WTC11 (cell line): ENCODE results near the gene PCDHA1. TPM values are rescaled to one million over a fixed set of nuclear protein-coding genes. Genes with fewer than 3 reads are reported as not detected.
A peak's percentile ranks its signal among the peaks of the same experiment; 100 is the strongest.

Source experiments
- ATAC-seq: fragments of 200-7000 bp; cut with Tn5 transposase; 2 replicates; pipeline ENCODE4 v1.10.0; 2021; ENCODE audit warnings: mild to moderate bottlenecking, moderate library complexity
- Bru-seq: library from RNA; stranded (reverse); fragments of 400-500 nt; gene quantifications from one replicate; lab custom pipeline; 2021; lab: Mats Ljungman, UMichigan
- CTCF ChIA-PET: fragments of 300-600 bp; sonication (Branson Sonifier 250); formaldehyde crosslinking; loops from one replicate; lab custom pipeline; 2021; ENCODE audit warnings: antibody characterized with exemption; lab: Charles Lee
- POLR2A ChIA-PET: fragments of 350-600 bp; sonication (Branson Sonifier 250); formaldehyde crosslinking; loops from one replicate; lab custom pipeline; 2021; ENCODE audit warnings: antibody characterized with exemption; lab: Charles Lee
- DNase-seq: peaks from one replicate; pipeline ENCODE4 v3.0.0; 2021; ENCODE audit warnings: low spot score
- H3K27ac Mint-ChIP-seq: 2 replicates; pipeline ENCODE4 v1.8.0; 2021; ENCODE audit warnings: mixed read lengths
- H3K27me3 Mint-ChIP-seq: 2 replicates; pipeline ENCODE4 v1.8.0; 2021; ENCODE audit warnings: low read depth, mild to moderate bottlenecking, moderate library complexity, mixed read lengths
- H3K36me3 Mint-ChIP-seq: 2 replicates; pipeline ENCODE4 v1.8.0; 2021; ENCODE audit warnings: mixed read lengths
- H3K4me1 Mint-ChIP-seq: 2 replicates; pipeline ENCODE4 v1.8.0; 2022; ENCODE audit warnings: mixed read lengths
- H3K4me3 Mint-ChIP-seq: 2 replicates; pipeline ENCODE4 v1.8.0; 2021; ENCODE audit warnings: mild to moderate bottlenecking, moderate library complexity, mixed read lengths
- H3K9me3 Mint-ChIP-seq: 2 replicates; pipeline ENCODE4 v1.8.0; 2021; ENCODE audit warnings: mixed read lengths
- CREB1 ChIP-seq: sonication (generic); formaldehyde crosslinking; IDR thresholded peaks from 2 replicates; pipeline ENCODE4 v1.8.0; 2023; ENCODE audit warnings: mild to moderate bottlenecking, missing genetic modification reagents
- CTCF ChIP-seq: fragments of 200-600 bp; IDR thresholded peaks from 2 replicates; pipeline ENCODE4 v1.8.0; 2022; ENCODE audit warnings: antibody characterized with exemption
- E2F1 ChIP-seq: sonication (generic); formaldehyde crosslinking; IDR thresholded peaks from 2 replicates; pipeline ENCODE4 v1.8.0; 2022; ENCODE audit warnings: mild to moderate bottlenecking, missing genetic modification reagents
- MYBL2 ChIP-seq: sonication (generic); formaldehyde crosslinking; IDR thresholded peaks from 2 replicates; pipeline ENCODE4 v1.8.1; 2023; ENCODE audit warnings: mild to moderate bottlenecking, moderate library complexity, missing genetic modification reagents
- SMAD4 ChIP-seq: sonication (generic); formaldehyde crosslinking; IDR thresholded peaks from 2 replicates; pipeline ENCODE4 v1.8.0; 2022; ENCODE audit warnings: mild to moderate bottlenecking, missing genetic modification reagents
- ZBTB21 ChIP-seq: sonication (generic); formaldehyde crosslinking; IDR thresholded peaks from 2 replicates; pipeline ENCODE4 v1.8.1; 2023; ENCODE audit warnings: mild to moderate bottlenecking, missing genetic modification reagents, borderline replicate concordance
- ZNF219 ChIP-seq: sonication (generic); formaldehyde crosslinking; IDR thresholded peaks from 2 replicates; pipeline ENCODE4 v1.8.0; 2023; ENCODE audit warnings: missing genetic modification reagents, mild to moderate bottlenecking, borderline replicate concordance
- ZNF423 ChIP-seq: fragments of 250-450 bp; sonication (Bioruptor Pico); IDR thresholded peaks from 2 replicates; pipeline ENCODE4 v2.1.2; 2022; ENCODE audit warnings: mild to moderate bottlenecking, moderate library complexity
- long read RNA-seq, 3 experiments: library from RNA in 1 of 3; library from capped mRNA in 1 of 3; library from polyadenylated mRNA in 1 of 3; unstranded in 2 of 3; stranded (forward) in 1 of 3; transcript quantifications; one replicate each; pipeline ENCODE4 v2.0.0, GENCODE V29; 2021
- total RNA-seq: library from RNA; stranded (reverse); gene quantifications from 3 replicates; pipeline ENCODE4 v1.2.3, GENCODE V29; 2021
- TF ChIP-seq, protein P1 (sequence below): sonication (generic); formaldehyde crosslinking; IDR thresholded peaks from 2 replicates; pipeline ENCODE4 v1.8.1; 2023; ENCODE audit warnings: mild to moderate bottlenecking, missing genetic modification reagents, borderline replicate concordance
- TF ChIP-seq, protein P2 (sequence below): sonication (generic); formaldehyde crosslinking; IDR thresholded peaks from 2 replicates; pipeline ENCODE4 v1.8.1; 2023; ENCODE audit warnings: mild to moderate bottlenecking, missing genetic modification reagents, moderate library complexity
- TF ChIP-seq, protein P3 (sequence below): sonication (generic); formaldehyde crosslinking; IDR thresholded peaks from 2 replicates; pipeline ENCODE4 v1.8.1; 2022; ENCODE audit warnings: low read depth, missing genetic modification reagents, borderline replicate concordance

The PCDHA1 gene
- total RNA-seq (2.2 to 2.7 TPM (median 2.4 TPM) in 3 replicates), Bru-seq, nascent RNA (percentile 36 among the genes with signal in this experiment)
- long read RNA-seq, experiment 1, transcript PCDHA1-201 (1 exons, 2,726 nt), result major isoform, 8 of 8 reads
- long read RNA-seq, experiment 1, partial matches to known transcripts, result 0 of 8 reads
- long read RNA-seq, experiment 1, other reads (novel, unspliced or antisense), result 0 of 8 reads
- long read RNA-seq, experiment 2, partial matches to known transcripts, result 0 of 6 reads
- long read RNA-seq, experiment 2, other reads (novel, unspliced or antisense), result 2 of 6 reads
- long read RNA-seq, experiment 3, result 0 reads

GRCh38 chr5:140785905-140786686 is at the start of gene PCDHA1:
PCDHA1 (plus strand) TSS chr5:140786140.
- peak; percentile 24 for DNase-seq

GRCh38 chr5:140737486-140737885 is 48.5 kb upstream of the PCDHA1 start:
- Mint-ChIP-seq H3K27ac (no peak overlapping the region), H3K4me1 (no peaks in the 10 kb centered on the region), H3K36me3 (no peaks in the 10 kb centered on the region), H3K27me3 (peaks cover 13% of the 10 kb centered on the region), H3K4me3 (no peak overlapping the region), H3K9me3 (peaks cover 12% of the 10 kb centered on the region)
- no peak for DNase-seq
- ATAC-seq, result no peak
- TF ChIP-seq, protein P1, sequence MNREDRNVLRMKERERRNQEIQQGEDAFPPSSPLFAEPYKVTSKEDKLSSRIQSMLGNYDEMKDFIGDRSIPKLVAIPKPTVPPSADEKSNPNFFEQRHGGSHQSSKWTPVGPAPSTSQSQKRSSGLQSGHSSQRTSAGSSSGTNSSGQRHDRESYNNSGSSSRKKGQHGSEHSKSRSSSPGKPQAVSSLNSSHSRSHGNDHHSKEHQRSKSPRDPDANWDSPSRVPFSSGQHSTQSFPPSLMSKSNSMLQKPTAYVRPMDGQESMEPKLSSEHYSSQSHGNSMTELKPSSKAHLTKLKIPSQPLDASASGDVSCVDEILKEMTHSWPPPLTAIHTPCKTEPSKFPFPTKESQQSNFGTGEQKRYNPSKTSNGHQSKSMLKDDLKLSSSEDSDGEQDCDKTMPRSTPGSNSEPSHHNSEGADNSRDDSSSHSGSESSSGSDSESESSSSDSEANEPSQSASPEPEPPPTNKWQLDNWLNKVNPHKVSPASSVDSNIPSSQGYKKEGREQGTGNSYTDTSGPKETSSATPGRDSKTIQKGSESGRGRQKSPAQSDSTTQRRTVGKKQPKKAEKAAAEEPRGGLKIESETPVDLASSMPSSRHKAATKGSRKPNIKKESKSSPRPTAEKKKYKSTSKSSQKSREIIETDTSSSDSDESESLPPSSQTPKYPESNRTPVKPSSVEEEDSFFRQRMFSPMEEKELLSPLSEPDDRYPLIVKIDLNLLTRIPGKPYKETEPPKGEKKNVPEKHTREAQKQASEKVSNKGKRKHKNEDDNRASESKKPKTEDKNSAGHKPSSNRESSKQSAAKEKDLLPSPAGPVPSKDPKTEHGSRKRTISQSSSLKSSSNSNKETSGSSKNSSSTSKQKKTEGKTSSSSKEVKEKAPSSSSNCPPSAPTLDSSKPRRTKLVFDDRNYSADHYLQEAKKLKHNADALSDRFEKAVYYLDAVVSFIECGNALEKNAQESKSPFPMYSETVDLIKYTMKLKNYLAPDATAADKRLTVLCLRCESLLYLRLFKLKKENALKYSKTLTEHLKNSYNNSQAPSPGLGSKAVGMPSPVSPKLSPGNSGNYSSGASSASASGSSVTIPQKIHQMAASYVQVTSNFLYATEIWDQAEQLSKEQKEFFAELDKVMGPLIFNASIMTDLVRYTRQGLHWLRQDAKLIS (CRISPR knock-in tag), result no peak
- POLR2A ChIA-PET, result no interaction called here
- CTCF ChIA-PET, result no interaction called here

More at GRCh38 chr5:140785905-140786686, at the start of gene PCDHA1:
- Mint-ChIP-seq H3K36me3 (peaks cover 30% of the 10 kb centered on the region), H3K27ac (no peak within 1 kb of the TSS), H3K4me1 (peaks cover 5% of the 10 kb centered on the region; the same call in 1 of the 2 replicates), H3K27me3 (peaks cover 6% of the 10 kb centered on the region), H3K4me3 (peak within 1 kb of the TSS; percentile 58), H3K9me3 (peaks cover 53% of the 10 kb centered on the region)
- POLR2A ChIA-PET, result interaction anchor here (0.6 to 1.2 kb wide), 2 partner anchors 21 to 141 kb away, joined by 4 read pairs; no protein-coding TSS in a partner anchor
- peak; percentile 69 for ATAC-seq
- CTCF ChIA-PET, result interaction anchor here (0.6 to 4.8 kb wide), 46 partner anchors 9 to 437 kb away, joined by 3 to 91 read pairs (median 5); partner anchors contain the start of genes PCDHA10, PCDHA11, PCDHA12 and PCDHA2
- TF ChIP-seq CTCF, result peak; percentile 49
- TF ChIP-seq, protein P2, sequence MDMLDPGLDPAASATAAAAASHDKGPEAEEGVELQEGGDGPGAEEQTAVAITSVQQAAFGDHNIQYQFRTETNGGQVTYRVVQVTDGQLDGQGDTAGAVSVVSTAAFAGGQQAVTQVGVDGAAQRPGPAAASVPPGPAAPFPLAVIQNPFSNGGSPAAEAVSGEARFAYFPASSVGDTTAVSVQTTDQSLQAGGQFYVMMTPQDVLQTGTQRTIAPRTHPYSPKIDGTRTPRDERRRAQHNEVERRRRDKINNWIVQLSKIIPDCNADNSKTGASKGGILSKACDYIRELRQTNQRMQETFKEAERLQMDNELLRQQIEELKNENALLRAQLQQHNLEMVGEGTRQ (CRISPR knock-in tag), result no peak

DNA sequence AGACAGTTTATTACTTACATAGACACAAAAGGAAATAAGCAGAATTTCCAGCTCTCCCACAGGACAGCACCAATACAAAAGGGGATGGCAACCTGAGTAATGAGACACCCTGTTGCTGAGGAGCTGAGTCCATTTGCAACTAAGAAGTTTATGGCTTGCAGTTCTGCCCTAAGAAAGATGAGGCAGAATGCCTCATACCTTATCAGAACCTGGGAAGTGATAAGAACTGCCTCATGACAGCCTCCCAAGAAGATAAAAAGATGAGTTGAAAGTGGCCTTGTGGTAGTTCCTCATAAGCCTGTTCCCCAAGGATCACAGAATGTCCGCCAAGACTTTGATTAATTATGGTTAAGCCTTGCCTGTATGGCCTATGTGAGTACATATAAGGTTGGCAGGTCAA is 44.0 kb upstream of the PCDHA1 start:
- Mint-ChIP-seq H3K4me1 (no peaks in the 10 kb centered on the region), H3K27ac (no peak overlapping the region), H3K9me3 (peaks cover 26% of the 10 kb centered on the region), H3K27me3 (peaks cover 5% of the 10 kb centered on the region), H3K4me3 (no peak overlapping the region), H3K36me3 (peaks cover under 1% of the 10 kb centered on the region; the same call in 1 of the 2 replicates)
- TF ChIP-seq CTCF, result no peak
- TF ChIP-seq SMAD4, result no peak
- no peak for TF ChIP-seq ZNF423 (CRISPR knock-in tag)
- TF ChIP-seq E2F1, result no peak
- TF ChIP-seq ZNF219 (CRISPR knock-in tag), result no peak
- TF ChIP-seq CREB1 (CRISPR knock-in tag), result no peak
- TF ChIP-seq ZBTB21 (CRISPR knock-in tag), result no peak
- TF ChIP-seq, protein P3, sequence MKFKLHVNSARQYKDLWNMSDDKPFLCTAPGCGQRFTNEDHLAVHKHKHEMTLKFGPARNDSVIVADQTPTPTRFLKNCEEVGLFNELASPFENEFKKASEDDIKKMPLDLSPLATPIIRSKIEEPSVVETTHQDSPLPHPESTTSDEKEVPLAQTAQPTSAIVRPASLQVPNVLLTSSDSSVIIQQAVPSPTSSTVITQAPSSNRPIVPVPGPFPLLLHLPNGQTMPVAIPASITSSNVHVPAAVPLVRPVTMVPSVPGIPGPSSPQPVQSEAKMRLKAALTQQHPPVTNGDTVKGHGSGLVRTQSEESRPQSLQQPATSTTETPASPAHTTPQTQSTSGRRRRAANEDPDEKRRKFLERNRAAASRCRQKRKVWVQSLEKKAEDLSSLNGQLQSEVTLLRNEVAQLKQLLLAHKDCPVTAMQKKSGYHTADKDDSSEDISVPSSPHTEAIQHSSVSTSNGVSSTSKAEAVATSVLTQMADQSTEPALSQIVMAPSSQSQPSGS (CRISPR knock-in tag), result no peak
- no peak for TF ChIP-seq MYBL2 (CRISPR knock-in tag)
- ATAC-seq (no peak), DNase-seq (no peak)
- CTCF ChIA-PET, result interaction anchor here (1.1 to 2.7 kb wide), 2 partner anchors 22 to 44 kb away, joined by 3 to 11 read pairs; partner anchors contain the start of gene PCDHA1
- POLR2A ChIA-PET, result no interaction called here
